ENCODE results near the gene CHD5. TPM values are rescaled to one million over a fixed set of nuclear protein-coding genes. Genes with fewer than 3 reads are reported as not detected.

CHD5 gene
- total and polyA plus RNA-seq, 2 of the 4 experiments (the other 2 are of a cell fraction) = under 0.01 to 0.09 TPM

- in situ Hi-C loops (cut with MboI; ENCODE audit: low sequenced_read_pairs) = no loop called here
- intact Hi-C loops (cut with micrococcal nuclease) = no loop called here
- no TSS peak for BruUV-seq (replicated peaks)
- Histone ChIP-seq H2AK5ac (ENCODE audit: low read depth, low read length) (no peak overlapping the region), H3K4me2 (ENCODE audit: low read depth, low read length) (no peak overlapping the region), H3K23ac (ENCODE audit: low read depth, low read length) (no peak overlapping the region), H3K27me3 (ENCODE audit: control insufficient read depth, insufficient read depth, low read length) (peaks cover 11% of the 10 kb centered on the region; the same call in 1 of the 2 replicates), H3K56ac (ENCODE audit: extremely low read depth, insufficient read depth, low read length) (no peak overlapping the region), H3K4me1 (ENCODE audit: control insufficient read depth, insufficient read depth, low read length) (peaks cover 4% of the 10 kb centered on the region), H3K79me1 (ENCODE audit: low read depth in 1 of 2, low read length in 2 of 2) (no peaks in the 10 kb centered on the region), H3K4me3 (ENCODE audit: insufficient read depth, low read depth, low read length) (no peak overlapping the region), H3K4ac (ENCODE audit: low read depth, low read length) (no peak overlapping the region), H3K9me3 (ENCODE audit: control insufficient read depth, insufficient read depth, low read length) (peaks cover 4% of the 10 kb centered on the region), H2AFZ (replicated peaks; ENCODE audit: low read length, poor library complexity) (no peak overlapping the region), H3K27ac (ENCODE audit: insufficient read depth, low read length) (no peak overlapping the region), H2BK120ac (ENCODE audit: low read depth, low read length) (no peak overlapping the region), H4K8ac (ENCODE audit: low read depth in 2 of 2, low read length in 2 of 2) (no peak overlapping the region), H3K9me1 (ENCODE audit: insufficient read depth, low read length) (no peaks in the 10 kb centered on the region), H4K20me1 (ENCODE audit: insufficient read depth, low read length) (no peaks in the 10 kb centered on the region), H3K14ac (replicated peaks; ENCODE audit: low read depth, low read length) (no peak overlapping the region), H3K9ac (ENCODE audit: low read depth, low read length) (no peak overlapping the region), H3K36me3 (ENCODE audit: control insufficient read depth, insufficient read depth, low read length) (no peaks in the 10 kb centered on the region), H2AK9ac (replicated peaks; ENCODE audit: low read depth, low read length, poor library complexity) (no peak overlapping the region), H2BK20ac (ENCODE audit: low read depth, low read length) (no peak overlapping the region), H2BK5ac (ENCODE audit: low read depth, low read length, poor library complexity, severe bottlenecking) (no peak overlapping the region), H4K91ac (ENCODE audit: insufficient read depth, low read depth, low read length) (no peak overlapping the region), H3K18ac (ENCODE audit: low read depth, low read length) (no peak overlapping the region), H4K5ac (ENCODE audit: low read depth, low read length) (no peak overlapping the region), H2BK15ac (ENCODE audit: low read depth, low read length) (no peak overlapping the region)
- DNase-seq = no peak
- ChIA-PET POLR2A (ENCODE audit: unreplicated experiment) (no interaction called here), CTCF (no interaction called here)
- ATAC-seq (ENCODE audit: low read depth) = no peak
- 10% methylated on average over 2 of the region's 5 CpGs; no CpG with 5 or more reads in 1 of the 2 experiments for WGBS, 2 experiments (ENCODE audit: extremely low coverage in 2 of 2, insufficient read length in 1 of 2)
- dilution Hi-C loops (cut with HindIII; ENCODE audit: low sequenced_read_pairs, unreplicated experiment) = no loop called here
- TF ChIP-seq USF2 (IDR thresholded peaks at IDR 0.05; ENCODE audit: low read depth, low read length) = no peak
- TF ChIP-seq POLR2A (IDR thresholded peaks at IDR 0.05; ENCODE audit: low read depth, low read length) = no peak
- no peak for TF ChIP-seq MAFK (IDR thresholded peaks at IDR 0.05; ENCODE audit: low read depth, low read length)
- TF ChIP-seq RAD21 (IDR thresholded peaks at IDR 0.05; ENCODE audit: low read length) = no peak
- no peak for TF ChIP-seq CEBPB (IDR thresholded peaks at IDR 0.05; ENCODE audit: low read depth, low read length)
- TF ChIP-seq CTCF (conservative IDR thresholded peaks at IDR 0.05; ENCODE audit: low read depth, low read length) = no peak
- TF ChIP-seq RFX5 (IDR thresholded peaks at IDR 0.05; ENCODE audit: low read depth, low read length) = no peak
- TF ChIP-seq MAZ (IDR thresholded peaks at IDR 0.05; ENCODE audit: borderline replicate concordance, low read depth, low read length) = no peak
- no peak for TF ChIP-seq SMC3 (IDR thresholded peaks at IDR 0.05; ENCODE audit: low read depth, low read length)
- no peak for TF ChIP-seq BHLHE40 (IDR thresholded peaks at IDR 0.05; ENCODE audit: low read depth, low read length)
- no peak for TF ChIP-seq NFE2L2 (IDR thresholded peaks at IDR 0.05; ENCODE audit: low read depth, low read length)
- TF ChIP-seq MXI1 (IDR thresholded peaks at IDR 0.05; ENCODE audit: borderline replicate concordance, low read depth, low read length) = no peak
- TF ChIP-seq RCOR1 (IDR thresholded peaks at IDR 0.05; ENCODE audit: insufficient replicate concordance, low read length) = no peak
- TF ChIP-seq FOS (IDR thresholded peaks at IDR 0.05; ENCODE audit: low read depth, low read length) = no peak
- no peak for TF ChIP-seq ELK1 (IDR thresholded peaks at IDR 0.05; ENCODE audit: borderline replicate concordance, low read depth, low read length)
- TF ChIP-seq CHD1 (IDR thresholded peaks at IDR 0.05; ENCODE audit: low read depth, low read length) = no peak
These were observed 67.5 kb downstream of the CHD5 start for GRCh38 chr1:6112690-6113005.

All from IMR-90 (cell line).